T47D (cell line): ENCODE measurements around the gene ZNF771.

ENCODE experiments used
- DNase-seq, 2 experiments: peaks; one replicate each; pipeline versions ENCODE4 v3.0.0 to v3.0.0-alpha.2; 2011 to 2012; ENCODE audit warnings: low read depth in 1 of 2, low spot score in 1 of 2
- JUND ChIP-seq: IDR thresholded peaks from 2 replicates; pipeline ENCODE4 v1.6.1; 2012; ENCODE audit warnings: low read depth
- in situ Hi-C: cut with HindIII; loops from 2 replicates; pipeline ENCODE4 v1.10.0; 2016; ENCODE audit warnings: low sequenced_read_pairs, low pct_unique_long_range_greater_than_20kb

ZNF771 gene

DNA sequence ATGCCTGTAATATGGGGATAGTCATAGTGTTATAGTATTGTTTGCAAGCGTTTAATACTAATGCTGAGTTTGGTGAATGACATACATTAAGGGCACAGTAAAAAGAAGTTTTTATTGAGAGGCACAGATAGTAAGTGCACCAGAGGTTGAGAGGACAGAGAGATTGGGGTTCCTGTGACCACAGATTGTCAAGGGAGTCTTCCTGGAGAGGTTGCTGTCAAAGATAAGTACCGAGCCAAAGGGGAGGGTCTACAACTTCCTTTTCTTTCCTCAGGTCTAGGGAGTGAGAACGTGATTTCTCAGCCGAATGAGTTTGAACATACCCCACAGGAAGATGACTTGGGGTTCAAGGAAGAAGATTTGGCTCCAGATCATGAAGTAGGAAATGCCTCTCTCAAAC is 10.3 kb upstream of the ZNF771 start:
- no peak for DNase-seq
- in situ Hi-C loops = no loop called here
- no peak for TF ChIP-seq JUND

DNA sequence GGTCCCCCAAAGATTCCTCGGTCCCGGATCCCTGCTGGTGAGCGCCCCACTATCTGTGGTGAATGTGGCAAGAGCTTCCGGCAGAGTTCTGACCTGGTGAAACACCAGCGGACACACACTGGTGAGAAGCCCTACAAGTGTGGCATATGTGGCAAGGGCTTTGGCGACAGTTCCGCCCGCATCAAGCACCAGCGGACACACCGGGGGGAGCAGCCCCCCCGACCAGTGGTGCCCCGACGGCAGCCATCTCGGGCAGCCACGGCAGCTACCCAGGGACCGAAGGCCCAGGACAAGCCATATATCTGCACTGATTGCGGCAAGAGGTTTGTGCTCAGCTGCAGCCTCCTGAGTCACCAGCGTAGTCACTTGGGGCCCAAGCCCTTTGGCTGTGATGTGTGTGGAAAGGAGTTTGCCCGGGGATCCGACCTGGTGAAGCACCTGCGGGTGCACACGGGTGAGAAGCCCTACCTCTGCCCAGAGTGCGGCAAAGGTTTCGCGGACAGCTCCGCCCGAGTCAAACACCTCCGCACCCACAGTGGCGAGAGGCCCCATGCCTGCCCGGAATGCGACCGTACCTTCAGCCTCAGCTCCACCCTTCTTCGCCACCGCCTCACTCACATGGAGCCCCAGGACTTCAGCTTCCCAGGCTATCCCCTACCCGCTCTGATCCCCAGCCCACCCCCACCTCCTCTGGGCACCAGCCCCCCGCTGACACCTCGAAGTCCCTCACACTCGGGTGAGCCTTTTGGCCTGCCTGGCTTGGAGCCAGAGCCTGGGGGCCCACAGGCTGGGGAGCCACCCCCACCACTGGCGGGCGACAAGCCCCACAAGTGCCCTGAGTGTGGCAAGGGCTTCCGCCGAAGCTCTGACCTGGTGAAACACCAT is 9.4 kb upstream of the ZNF771 start:
- in situ Hi-C loops = no loop called here
- no peak for TF ChIP-seq JUND
- DNase-seq = no peak

DNA sequence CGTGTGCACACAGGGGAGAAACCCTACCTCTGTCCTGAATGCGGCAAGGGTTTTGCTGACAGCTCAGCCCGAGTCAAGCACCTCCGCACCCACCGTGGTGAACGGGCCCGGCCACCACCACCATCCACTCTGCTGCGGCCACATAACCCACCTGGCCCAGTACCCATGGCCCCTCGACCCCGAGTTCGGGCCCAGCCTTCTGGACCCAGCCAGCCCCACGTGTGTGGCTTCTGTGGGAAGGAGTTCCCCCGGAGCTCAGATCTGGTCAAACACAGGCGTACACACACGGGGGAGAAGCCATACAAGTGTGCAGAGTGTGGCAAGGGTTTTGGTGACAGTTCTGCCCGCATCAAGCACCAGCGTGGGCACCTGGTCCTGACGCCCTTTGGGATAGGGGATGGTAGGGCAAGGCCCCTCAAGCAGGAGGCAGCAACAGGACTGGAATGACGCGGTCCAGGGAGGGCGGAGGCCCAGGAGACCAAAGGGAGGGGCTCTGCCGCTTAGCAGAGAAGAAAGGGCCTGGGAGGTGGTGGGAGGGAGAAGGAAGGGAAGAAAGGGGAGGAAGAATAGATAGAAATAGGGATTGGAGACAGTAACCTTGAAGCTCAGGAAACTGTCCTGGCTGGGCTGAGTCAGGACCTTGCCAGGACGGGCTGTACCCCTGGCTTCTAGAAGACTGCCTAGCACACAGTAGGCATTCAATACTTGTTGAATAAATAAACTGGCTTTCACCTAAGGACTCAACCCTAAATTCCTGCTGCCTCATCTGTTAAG is 8.6 kb upstream of the ZNF771 start:
- no peak for DNase-seq
- in situ Hi-C loops = no loop called here
- TF ChIP-seq JUND = no peak

DNA sequence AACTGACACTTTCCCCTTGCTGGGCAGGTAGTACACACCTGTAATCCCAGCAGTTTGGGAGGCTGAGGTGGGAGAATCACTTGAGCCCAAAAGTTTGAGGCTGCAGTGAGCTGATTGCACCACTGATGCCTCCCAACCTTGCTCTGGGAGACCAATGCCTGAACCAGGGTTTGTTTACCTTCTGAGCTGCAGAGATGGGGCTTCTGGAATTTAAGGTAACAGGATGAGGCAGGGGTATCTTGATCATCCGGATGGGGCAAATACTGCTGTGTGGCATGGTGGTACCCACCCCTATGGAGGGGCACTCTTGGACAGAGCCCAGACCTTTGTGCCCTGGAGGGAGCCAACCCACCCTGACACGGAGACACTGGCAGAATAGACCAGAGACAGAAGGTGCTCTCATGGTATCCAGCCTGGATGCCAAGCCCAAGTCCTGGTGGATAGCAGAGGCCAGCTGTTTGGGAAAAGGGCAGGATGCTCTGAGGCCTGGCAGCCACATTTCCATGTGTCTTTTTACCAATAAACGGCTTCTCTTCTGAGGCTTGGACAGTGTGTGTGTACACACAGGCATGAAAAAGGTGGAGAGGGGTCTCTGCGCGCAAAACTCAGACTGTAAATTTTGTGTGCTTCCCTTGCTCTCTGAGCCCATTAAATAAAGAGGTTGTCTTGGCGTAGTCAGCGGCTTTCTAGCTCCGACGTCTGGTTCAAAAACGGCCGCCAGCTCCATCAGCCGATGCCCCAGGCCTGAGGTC is 7.8 kb upstream of the ZNF771 start:
- in situ Hi-C loops = no loop called here
- no peak for DNase-seq
- no peak for TF ChIP-seq JUND

DNA sequence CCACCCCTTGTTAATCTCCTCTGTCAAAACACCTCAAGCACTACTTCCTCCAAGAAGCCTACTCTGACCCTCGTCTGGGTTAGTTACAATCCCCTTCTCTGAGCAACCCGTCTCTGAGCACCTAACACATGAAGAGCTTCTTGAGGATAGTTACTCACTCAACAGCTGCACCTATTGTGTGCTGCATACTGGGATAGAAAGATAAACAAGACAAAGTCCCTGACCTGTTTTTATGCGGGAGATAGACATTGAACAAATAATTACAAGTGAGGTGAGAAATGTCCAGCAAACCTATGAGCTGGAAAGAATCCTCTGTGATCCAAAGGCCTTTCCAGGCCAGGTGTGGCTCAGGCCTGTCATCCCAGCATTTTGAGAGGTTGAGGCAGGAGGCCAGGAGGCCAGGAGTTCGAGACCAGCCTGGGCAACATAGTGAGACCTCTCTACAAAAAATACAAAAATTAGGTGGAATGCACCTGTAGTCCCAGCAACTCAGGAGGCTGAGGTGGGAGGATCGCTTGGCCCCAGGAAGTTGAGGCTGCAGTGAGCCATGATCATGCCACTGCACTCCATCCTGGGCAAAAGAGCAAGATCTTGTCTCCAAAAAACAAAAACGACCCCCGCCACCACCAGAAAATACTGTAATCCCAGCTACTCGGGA is 5.5 kb upstream of the ZNF771 start:
- in situ Hi-C loops = no loop called here
- TF ChIP-seq JUND = no peak
- peak in 1 of 2 experiments; percentile 42 for DNase-seq

DNA sequence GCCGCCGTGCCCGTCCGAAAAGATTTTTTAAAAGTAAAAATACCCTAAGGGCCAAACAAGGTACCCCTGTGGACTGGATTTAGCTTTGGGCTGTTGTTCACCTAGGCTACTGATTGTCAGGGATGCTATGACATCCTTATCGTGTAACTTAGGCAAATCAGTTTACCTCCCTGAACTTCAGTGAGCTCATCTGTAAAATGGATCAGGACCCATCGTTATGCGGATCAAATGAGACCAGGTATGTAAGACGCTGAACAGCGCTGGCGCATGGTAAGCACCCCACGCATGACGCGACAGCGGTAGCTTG is 658 bp upstream of the ZNF771 start:
- in situ Hi-C loops = no loop called here
- no peak for DNase-seq
- no peak for TF ChIP-seq JUND

DNA sequence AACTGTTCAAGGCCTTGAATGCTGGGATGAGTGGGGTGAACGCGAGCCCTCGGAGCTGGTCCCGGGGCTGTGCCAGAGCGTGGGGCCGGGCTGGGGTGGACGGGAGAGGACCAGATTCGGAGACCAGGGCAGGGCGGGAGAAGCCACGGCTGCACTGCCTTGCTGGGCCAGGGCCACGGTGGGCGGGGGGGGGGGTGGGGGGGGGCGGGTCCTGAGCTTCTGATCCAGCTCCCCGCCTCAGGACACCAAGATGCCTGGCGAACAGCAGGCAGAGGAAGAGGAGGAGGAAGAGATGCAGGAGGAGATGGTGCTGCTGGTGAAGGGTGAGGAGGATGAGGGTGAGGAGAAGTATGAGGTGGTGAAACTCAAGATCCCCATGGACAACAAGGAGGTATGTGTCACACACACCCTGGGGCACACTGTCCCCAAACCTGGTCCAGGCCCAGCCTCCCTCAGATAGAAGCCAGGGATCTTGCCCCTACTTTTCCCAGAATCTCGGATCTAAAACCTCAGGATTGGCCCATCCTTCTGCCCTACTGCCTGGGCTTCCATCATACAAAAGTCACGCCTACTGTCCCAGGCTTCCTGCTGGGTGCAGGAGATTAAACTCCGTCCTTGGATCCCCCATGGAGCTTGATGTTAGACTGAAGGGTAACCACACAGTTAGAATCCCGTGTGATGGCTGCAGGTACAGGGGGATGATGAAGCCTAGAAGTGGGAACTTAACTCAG is 563 bp downstream of the ZNF771 start:
- DNase-seq = no peak
- in situ Hi-C loops = no loop called here
- no peak for TF ChIP-seq JUND

DNA sequence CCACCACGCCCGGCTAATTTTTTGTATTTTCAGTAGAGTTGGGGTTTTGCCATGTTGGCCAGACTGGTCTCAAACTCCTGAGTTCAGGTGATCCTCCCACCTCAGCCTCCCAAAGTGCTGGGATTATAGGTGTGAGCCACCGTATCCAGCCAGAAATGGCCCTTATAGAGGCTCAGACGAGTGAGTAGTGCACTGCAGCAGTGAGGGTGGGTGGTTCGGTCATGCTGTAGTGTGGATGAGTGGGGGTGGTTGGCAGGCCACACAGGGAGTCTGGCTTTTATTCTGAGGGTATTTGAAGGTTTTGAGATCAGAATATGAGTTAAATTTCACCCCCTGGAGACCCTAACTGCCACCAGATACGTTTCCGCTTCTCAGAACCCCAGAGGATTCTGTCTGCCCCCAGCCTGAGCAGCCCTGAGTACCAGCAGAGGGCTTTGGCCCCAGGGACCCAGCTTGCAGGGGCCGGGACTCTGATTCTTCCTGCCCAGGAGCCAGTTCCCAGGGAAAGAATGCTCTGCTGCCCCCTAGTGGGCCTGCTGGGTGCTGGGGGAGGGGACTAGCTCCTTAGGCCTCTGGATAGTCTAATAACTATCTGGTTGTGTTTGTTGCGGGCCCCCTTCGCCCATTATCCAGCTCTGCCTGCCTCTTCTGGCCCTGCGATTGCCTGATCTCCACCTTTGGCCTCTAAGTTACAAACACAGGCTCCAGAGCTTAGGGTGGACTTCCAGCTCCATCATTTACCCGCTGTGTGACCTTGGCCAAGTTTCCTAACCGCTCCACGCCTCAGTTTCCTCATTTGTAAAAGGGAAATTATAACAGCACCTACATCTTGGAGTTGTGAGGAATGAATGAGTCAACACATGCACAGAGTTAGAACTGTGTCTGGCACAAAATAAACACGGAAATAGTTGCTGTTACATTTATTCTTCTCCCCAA is 2.0 kb downstream of the ZNF771 start:
- no peak for TF ChIP-seq JUND
- in situ Hi-C loops = no loop called here

DNA sequence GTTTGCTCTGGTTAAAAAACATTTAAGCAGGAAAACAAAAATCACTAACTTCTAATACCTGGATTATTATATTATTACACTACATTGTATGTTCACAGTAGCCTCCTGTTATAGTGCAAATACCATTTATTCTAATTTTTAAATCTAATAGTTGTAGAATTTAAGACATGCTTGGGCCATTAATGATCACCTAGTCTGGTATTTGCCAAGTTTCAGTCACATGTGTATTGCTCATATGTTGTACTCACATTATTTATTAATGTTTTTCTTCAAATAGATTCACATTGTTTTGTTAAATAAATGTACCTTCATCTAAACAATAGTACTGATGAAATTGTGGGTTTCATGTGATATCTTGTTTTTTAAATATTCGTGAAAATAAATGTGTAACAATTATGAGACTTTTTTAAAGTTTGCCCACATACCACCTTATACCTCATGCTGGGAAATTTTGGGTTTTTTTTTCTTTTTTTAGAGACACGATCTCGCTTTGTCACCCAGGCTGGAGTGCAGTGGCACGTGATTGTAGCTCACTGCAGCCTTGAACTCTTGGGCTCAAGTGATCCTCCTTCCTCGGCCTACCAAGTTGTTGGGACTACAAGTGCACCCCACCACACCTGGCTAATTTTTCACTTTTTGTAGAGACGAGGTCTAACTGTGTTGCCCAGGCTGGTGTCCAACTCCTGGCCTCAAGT is 5.9 kb downstream of the ZNF771 start:
- in situ Hi-C loops = no loop called here

More for the DNA sequence above, 2.0 kb downstream of the ZNF771 start:
- peak; percentile 77 to 88 for DNase-seq

DNA sequence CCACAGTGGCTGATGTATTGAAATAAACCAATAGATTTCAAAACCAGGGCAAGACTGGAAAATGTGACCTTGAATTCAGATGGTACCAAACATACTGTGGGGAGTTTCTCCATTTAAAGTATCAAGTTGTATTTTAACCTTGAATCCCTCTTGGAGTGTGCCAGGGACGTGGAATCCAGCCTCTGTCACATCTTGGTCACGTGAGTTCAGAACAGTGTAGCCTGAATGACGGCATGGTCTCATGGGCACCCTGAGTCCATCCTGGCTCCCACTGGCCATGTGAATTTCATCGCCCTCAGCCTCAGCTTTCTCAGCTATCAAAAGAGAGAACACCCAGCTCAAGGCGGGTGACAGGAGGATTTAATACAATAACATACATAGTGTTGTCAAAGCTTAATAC is 6.8 kb downstream of the ZNF771 start:
- DNase-seq = no peak
- TF ChIP-seq JUND = no peak
- in situ Hi-C loops = no loop called here

More for the DNA sequence above, 5.9 kb downstream of the ZNF771 start:
- DNase-seq = no peak
- TF ChIP-seq JUND = no peak
